GM12874 (cell line): ENCODE measurements around the gene SLC2A5.

ENCODE experiments used
- CTCF ChIP-seq: IDR thresholded peaks from 2 replicates; pipeline ENCODE4 v1.5.1; 2011; ENCODE audit warnings: low read depth, mild to moderate bottlenecking, control low read depth, low read length, moderate library complexity; ENCODE audit not compliant: insufficient read depth

Gene SLC2A5

DNA sequence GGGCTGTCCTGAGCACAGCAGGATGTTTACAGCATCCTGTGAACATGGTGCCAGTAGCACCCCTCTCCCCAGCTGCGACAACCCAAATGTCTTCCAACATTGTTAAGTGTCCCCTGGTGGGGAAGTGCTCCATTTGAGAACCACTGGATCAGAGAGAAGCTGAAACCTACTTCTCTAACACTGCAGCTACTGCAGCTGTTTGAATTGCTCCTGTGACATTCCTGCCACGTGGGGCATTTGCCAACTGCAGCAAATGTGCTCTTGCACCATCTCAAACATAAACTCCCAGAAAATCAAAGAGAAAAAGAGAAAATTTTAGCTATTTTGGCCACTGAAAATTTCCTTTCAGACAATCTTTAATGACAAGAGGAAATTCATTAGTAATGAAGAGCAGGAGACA lies 11.0 kb downstream of the SLC2A5 start:
- no peak for TF ChIP-seq CTCF

- no peak for TF ChIP-seq CTCF
These were observed 11.6 kb downstream of the SLC2A5 start for GRCh38 chr1:9057851-9058250.

- no peak for TF ChIP-seq CTCF
These were observed 17.0 kb downstream of the SLC2A5 start for GRCh38 chr1:9052272-9053049.

DNA sequence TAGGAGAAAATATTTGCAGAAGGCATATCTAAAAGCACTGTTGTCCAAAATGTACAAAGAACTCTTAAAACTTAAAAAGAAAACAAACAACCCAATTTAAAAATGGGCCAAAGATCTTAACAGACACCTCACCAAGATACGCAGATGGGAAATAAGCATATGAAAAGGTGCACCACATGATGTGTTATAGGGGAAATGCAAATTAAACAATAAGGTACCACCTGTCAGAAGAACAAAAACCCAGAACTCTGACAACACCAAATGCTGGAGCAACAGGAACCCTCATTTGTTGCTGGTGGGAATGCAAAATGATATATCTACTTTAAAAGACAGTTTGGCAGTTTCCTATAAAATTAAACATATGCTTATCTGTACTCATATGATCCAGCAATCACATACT lies 18.1 kb downstream of the SLC2A5 start:
- TF ChIP-seq CTCF = no peak

GRCh38 chr1:9050803-9051202 lies 18.6 kb downstream of the SLC2A5 start:
- no peak for TF ChIP-seq CTCF

GRCh38 chr1:9048551-9048950 lies 20.9 kb downstream of the SLC2A5 start:
- TF ChIP-seq CTCF = no peak

- TF ChIP-seq CTCF = no peak
These were observed 22.4 kb downstream of the SLC2A5 start for GRCh38 chr1:9047019-9047418.
